ENCODE data around the gene USP31. TPM values are rescaled to one million over a fixed set of nuclear protein-coding genes. Genes with fewer than 3 reads are reported as not detected.

USP31 gene
- total and polyA plus RNA-seq, 2 of the 13 experiments (the other 11 are each of a cell fraction or from before 2014, with no cell fraction given) = 22.5 to 23.3 TPM

- TF ChIP-seq ZFYVE20 (CRISPR knock-in tag; IDR thresholded peaks at IDR 0.05; ENCODE audit: borderline replicate concordance, low read depth) = no peak
- Histone ChIP-seq H3K27ac (ENCODE audit: extremely low read length, insufficient read depth, low read length) (no peak overlapping the region), H3K36me3 (replicated peaks in 1 of 2; ENCODE audit: control insufficient read depth in 1 of 2, insufficient read depth in 2 of 2, low read length in 2 of 2) (no peaks in the 10 kb centered on the region; a peak in 2 of 5 replicates), H3K4me2 (ENCODE audit: low read depth, low read length) (no peak overlapping the region), H3K4me3 (replicated peaks in 1 of 3; ENCODE audit: insufficient read depth in 1 of 3, low read depth in 2 of 3, low read length in 3 of 3) (no peak overlapping the region), H3K79me2 (ENCODE audit: insufficient read depth, low read length) (peaks cover 93% of the 10 kb centered on the region), H3K4me1 (ENCODE audit: insufficient read depth, low read length) (peaks cover 37% of the 10 kb centered on the region), H3K9me3 (ENCODE audit: low read length) (no peaks in the 10 kb centered on the region), H3K27me3 (ENCODE audit: control insufficient read depth in 1 of 2, insufficient read depth in 2 of 2, low read length in 2 of 2) (no peaks in the 10 kb centered on the region), H2AFZ (ENCODE audit: low read length) (no peak overlapping the region), H3K9ac (ENCODE audit: insufficient read depth, low read depth, low read length) (no peak overlapping the region), H4K20me1 (ENCODE audit: insufficient read depth, low read length) (peaks cover 18% of the 10 kb centered on the region)
- WGBS (ENCODE audit: low lambda C conversion rate) = 97% methylated on average over 3 of the region's 3 CpGs
- ChIA-PET POLR2A (no interaction called here), CTCF (ENCODE audit: low intra/inter-chr PET ratio, low total read pairs) (no interaction called here)
- intact Hi-C loops (cut with micrococcal nuclease; ENCODE audit: unreplicated experiment) = no loop called here
- no peak for FAIRE-seq
- no peak for DNase-seq (ENCODE audit: low spot score)
- in situ Hi-C loops (cut with HindIII; ENCODE audit: extremely low pct_ligation_motif_present, low pct_unique_long_range_greater_than_20kb) = no loop called here
- BruUV-seq (replicated peaks) = no TSS peak
- ATAC-seq = no peak; the same call in 2 of the 3 replicates
These were observed 28.2 kb downstream of the USP31 start for GRCh38 chr16:23121024-23121423.

GRCh38 chr16:23120562-23120961, 28.7 kb downstream of the USP31 start:
- Histone ChIP-seq H3K27me3 (ENCODE audit: control insufficient read depth in 1 of 2, insufficient read depth in 2 of 2, low read length in 2 of 2) (no peaks in the 10 kb centered on the region), H3K4me1 (ENCODE audit: insufficient read depth, low read length) (peaks cover 33% of the 10 kb centered on the region), H2AFZ (ENCODE audit: low read length) (no peak overlapping the region), H3K27ac (ENCODE audit: extremely low read length, insufficient read depth, low read length) (no peak overlapping the region), H3K79me2 (ENCODE audit: insufficient read depth, low read length) (peaks cover 93% of the 10 kb centered on the region), H3K9me3 (ENCODE audit: low read length) (no peaks in the 10 kb centered on the region), H4K20me1 (ENCODE audit: insufficient read depth, low read length) (peaks cover 18% of the 10 kb centered on the region), H3K4me3 (replicated peaks in 1 of 3; ENCODE audit: insufficient read depth in 1 of 3, low read depth in 2 of 3, low read length in 3 of 3) (no peak overlapping the region), H3K9ac (ENCODE audit: insufficient read depth, low read depth, low read length) (no peak overlapping the region), H3K4me2 (ENCODE audit: low read depth, low read length) (no peak overlapping the region), H3K36me3 (replicated peaks in 1 of 2; ENCODE audit: control insufficient read depth in 1 of 2, insufficient read depth in 2 of 2, low read length in 2 of 2) (no peaks in the 10 kb centered on the region; a peak in 2 of 5 replicates)
- no TSS peak for BruUV-seq (replicated peaks)
- DNase-seq (ENCODE audit: low spot score) = no peak
- FAIRE-seq = no peak
- ChIA-PET CTCF (ENCODE audit: low intra/inter-chr PET ratio, low total read pairs) (no interaction called here), POLR2A (no interaction called here)
- WGBS (ENCODE audit: low lambda C conversion rate) = 95% methylated on average over 4 of the region's 4 CpGs
- in situ Hi-C loops (cut with HindIII; ENCODE audit: extremely low pct_ligation_motif_present, low pct_unique_long_range_greater_than_20kb) (no loop called here), intact Hi-C loops (cut with micrococcal nuclease; ENCODE audit: unreplicated experiment) (loop anchor here (1.0 kb wide), 1 partner anchor 17 kb away; no protein-coding TSS in a partner anchor)
- no peak for ATAC-seq
- no peak for TF ChIP-seq USF2 (IDR thresholded peaks at IDR 0.05; ENCODE audit: low read depth, low read length)
- TF ChIP-seq USF2 (CRISPR knock-in tag; IDR thresholded peaks at IDR 0.05; ENCODE audit: borderline replicate concordance) = no peak

All from HepG2 (cell line).